ENCODE measurements around the gene EFNA5.

GRCh38 chr5:107457881-107458280 is 212.9 kb downstream of the EFNA5 start:
- TF ChIP-seq CTCF (IDR thresholded peaks at IDR 0.05) (no peak), EP300 (IDR thresholded peaks at IDR 0.05) (no peak)

All from gastroesophageal sphincter (tissue), 3 donors.